Measurements from ENCODE around the gene SLC4A5.

The SLC4A5 gene

GRCh38 chr2:74174909-74175308, 168.3 kb downstream of the SLC4A5 start:
- no peak for DNase-seq (ENCODE audit: low read depth)
- TF ChIP-seq, protein P1, sequence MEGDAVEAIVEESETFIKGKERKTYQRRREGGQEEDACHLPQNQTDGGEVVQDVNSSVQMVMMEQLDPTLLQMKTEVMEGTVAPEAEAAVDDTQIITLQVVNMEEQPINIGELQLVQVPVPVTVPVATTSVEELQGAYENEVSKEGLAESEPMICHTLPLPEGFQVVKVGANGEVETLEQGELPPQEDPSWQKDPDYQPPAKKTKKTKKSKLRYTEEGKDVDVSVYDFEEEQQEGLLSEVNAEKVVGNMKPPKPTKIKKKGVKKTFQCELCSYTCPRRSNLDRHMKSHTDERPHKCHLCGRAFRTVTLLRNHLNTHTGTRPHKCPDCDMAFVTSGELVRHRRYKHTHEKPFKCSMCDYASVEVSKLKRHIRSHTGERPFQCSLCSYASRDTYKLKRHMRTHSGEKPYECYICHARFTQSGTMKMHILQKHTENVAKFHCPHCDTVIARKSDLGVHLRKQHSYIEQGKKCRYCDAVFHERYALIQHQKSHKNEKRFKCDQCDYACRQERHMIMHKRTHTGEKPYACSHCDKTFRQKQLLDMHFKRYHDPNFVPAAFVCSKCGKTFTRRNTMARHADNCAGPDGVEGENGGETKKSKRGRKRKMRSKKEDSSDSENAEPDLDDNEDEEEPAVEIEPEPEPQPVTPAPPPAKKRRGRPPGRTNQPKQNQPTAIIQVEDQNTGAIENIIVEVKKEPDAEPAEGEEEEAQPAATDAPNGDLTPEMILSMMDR (IDR thresholded peaks at IDR 0.05; ENCODE audit: low read depth, low read length) = no peak
- TF ChIP-seq POLR2A (IDR thresholded peaks at IDR 0.05; ENCODE audit: extremely low read depth, insufficient read length) (no peak), MAX (IDR thresholded peaks at IDR 0.05; ENCODE audit: low read depth, low read length) (no peak), MYC (IDR thresholded peaks at IDR 0.05; ENCODE audit: low read depth, low read length) (no peak)
- peak overlapping the region; percentile 27 for H3K4me3 ChIP-seq (ENCODE audit: low read depth, low read length)

GRCh38 chr2:74168739-74169138, 174.5 kb downstream of the SLC4A5 start:
- no peak overlapping the region for H3K4me3 ChIP-seq (ENCODE audit: low read depth, low read length)
- no peak for DNase-seq (ENCODE audit: low read depth)
- TF ChIP-seq, protein P1 (IDR thresholded peaks at IDR 0.05; ENCODE audit: low read depth, low read length) = no peak
- TF ChIP-seq MYC (IDR thresholded peaks at IDR 0.05; ENCODE audit: low read depth, low read length) (no peak), POLR2A (IDR thresholded peaks at IDR 0.05; ENCODE audit: extremely low read depth, insufficient read length) (no peak), MAX (IDR thresholded peaks at IDR 0.05; ENCODE audit: low read depth, low read length) (no peak)

Measured in NB4 (cell line).